SHP77 treated with DMSO at 0.1 percent for 48 hours (cell line): ENCODE data around the gene ZDHHC7.

ENCODE experiments used
- DNase-seq: peaks from one replicate; lab custom pipeline; 2025; lab: John Stamatoyannopoulos, UW

The ZDHHC7 gene

DNA sequence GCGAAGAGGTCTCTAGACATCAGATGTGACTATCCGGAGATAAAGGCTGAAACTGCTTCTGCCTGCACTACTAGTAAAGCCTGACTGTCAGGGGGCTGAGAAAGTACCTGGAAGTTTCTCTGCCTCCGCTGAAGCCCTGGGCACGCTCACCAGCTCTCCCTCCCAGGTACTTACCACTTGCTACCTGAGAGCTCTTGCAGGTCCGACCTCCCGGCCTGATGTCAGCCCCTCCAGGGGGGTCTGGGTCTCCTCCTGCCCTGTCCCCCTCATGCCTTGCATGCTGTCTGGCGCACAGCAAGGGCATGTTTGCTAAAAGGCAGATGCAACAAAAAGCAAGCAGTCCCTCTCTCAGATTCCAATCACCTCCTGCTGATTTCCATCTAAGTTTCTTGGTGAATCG, 17.4 kb downstream of the ZDHHC7 start:
- no peak for DNase-seq

DNA sequence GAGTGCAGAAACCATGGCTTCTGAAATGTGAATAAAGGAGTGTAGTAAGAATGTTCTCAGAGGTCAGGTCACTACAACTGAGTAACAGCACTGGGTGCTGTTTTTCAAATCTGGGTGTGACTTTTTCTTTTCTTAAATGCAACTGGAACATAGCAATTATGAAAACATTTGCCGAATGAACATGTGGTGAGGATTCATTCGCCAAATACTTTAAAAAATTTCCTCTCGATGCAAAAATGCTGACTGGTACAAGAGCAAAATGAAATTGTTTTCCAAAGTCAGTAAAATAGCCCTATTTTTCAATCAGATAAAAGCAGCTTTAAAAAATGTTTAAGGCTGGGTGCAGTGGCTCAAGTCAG, 18.6 kb downstream of the ZDHHC7 start:
- no peak for DNase-seq

DNA sequence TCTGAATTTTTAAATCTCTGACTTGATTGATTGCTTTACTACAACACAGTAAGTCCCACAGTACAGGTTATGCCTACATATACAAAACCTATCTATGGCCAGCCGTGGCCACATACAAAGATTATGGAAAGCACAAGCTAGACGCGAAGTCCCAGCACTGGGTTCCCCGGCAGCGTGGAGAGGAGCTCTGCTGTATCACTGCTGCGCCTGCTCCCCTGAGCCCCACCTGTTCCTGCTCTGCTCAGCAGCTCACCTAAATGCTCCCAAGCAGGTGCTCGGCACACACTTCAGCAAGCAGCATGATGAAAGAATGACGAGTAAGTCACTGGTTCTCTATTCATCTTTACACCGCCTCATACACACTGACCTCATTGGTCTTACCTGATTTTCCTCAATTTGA, 20.6 kb downstream of the ZDHHC7 start:
- DNase-seq = no peak

GRCh38 chr16:84989749-84990620, 21.4 kb downstream of the ZDHHC7 start:
- DNase-seq = no peak

- DNase-seq = no peak
Measured at GRCh38 chr16:84988328-84989080, 22.8 kb downstream of the ZDHHC7 start.

GRCh38 chr16:84986879-84987278, 24.5 kb downstream of the ZDHHC7 start:
- no peak for DNase-seq

- no peak for DNase-seq
Measured at GRCh38 chr16:84986102-84986501, 25.2 kb downstream of the ZDHHC7 start.

DNA sequence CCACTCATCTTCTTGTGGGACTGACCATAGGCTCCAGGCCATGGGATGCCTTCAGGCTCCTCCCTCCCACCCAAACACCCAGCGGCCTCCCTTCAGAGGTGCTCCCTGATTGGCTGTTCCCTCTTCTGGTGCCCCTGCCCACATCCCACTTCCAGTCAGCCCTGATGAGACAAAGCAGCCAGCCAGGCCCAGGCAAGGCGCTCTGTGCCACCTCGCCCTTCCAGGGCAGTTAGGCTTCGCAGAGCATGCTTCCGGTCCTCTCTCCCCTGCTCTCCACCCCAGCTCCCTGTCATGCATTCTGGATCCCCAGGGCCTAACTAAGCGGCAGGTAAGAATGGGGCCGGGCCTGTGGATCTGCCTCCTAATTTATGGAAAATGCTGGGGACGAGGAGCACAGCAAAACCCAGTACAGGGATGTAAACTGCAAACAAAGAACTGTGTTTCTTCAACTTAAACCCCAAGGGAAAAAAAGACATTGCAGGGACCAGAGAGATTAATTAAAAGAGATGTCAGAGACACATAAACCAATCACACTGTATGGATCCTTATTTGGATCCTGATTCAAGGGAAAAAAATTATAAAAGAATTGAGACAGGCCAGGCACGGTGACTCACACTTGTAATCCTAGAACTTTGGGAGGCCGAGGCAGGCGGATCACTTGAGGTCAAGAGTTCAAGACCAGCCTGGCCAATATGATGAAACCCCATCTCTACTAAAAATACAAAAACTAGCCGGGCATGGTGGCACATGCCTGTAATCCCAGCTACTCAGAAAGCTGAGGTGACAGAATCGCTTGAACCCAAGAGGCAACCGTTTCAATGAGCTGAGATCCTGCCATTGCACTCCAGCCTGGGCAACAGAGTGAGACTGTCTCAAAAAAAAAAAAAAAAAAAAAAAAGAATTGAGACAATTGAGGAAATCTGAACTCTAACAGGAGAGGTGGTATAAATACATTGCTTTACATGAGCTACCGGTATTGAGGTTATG, 26.0 kb downstream of the ZDHHC7 start:
- no peak for DNase-seq

DNA sequence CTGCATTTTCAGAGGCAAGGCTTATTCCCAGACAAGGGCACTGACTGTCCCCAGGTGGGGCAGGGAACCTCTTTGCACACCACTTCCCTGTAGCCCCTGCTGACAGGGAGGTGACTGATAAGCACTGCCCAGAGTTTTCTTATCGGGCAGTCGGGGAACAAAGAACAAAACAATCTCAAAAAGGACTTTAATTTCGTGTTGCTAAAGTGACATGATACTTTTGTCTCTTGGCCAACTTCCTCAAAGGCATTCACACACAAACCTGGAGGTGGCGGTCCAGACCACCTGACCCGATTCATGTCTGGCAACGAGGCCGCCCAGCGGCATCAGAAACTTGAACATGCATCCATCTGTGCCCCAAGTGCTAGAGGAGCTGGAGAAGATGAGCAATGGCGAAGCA, 28.9 kb downstream of the ZDHHC7 start:
- no peak for DNase-seq

GRCh38 chr16:84979516-84979915, 31.8 kb downstream of the ZDHHC7 start:
- no peak for DNase-seq

- DNase-seq = no peak
Measured at GRCh38 chr16:84976644-84977400, 34.5 kb downstream of the ZDHHC7 start.

GRCh38 chr16:84975522-84975921, 35.8 kb downstream of the ZDHHC7 start:
- no peak for DNase-seq

DNA sequence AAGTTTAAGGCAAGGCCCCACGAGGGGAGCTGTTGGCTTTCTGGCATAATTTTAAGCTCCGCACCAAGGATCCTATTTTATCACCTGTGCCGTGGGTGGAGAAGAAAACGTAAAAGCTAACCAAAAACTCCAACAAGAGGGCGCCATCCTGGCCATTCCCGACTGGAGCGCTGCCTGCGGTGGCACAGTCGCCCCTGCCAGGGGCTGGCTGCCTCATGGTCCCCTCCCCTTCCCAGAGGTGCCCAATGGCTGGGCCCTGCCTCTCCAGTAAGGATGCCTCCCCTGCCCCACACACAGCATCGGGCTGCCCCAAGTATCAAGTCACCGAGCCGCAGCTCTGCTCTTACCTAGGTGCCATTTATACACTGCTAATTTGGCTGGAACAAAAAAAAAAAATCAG, 36.3 kb downstream of the ZDHHC7 start:
- no peak for DNase-seq

DNA sequence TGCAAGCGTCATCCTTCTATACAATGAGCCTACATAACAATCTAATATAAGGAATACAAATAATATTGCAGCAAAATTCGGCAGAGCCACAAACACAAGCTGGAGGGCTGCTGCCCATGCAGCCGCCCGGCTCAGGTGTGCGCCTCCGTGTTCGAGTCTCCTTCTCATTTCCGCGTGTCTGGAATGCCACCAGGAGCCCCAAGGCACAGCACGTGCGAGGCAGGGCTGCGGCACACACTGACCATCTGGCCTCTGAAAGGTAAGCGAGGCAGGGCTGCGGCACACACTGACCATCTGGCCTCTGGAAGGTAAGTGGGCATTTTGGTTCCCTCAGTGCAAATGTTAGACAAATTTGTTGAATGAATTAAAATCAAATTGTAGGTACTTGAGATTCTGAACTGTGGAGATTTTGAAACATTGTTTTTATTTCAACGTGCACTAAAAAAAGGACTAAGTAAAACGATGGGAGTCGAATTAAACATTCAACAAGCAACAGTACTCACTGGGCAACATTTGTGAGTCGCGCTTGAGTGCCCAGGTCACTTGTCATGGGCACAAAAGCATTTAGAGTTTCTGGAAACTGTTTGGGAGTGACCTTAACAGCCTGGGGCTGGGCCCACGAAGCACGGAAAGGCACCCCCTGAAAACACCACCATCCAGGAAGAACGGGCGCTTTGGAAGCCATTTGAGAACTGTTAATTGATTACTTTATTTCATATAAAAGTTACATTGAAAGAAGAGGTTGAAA, 37.4 kb downstream of the ZDHHC7 start:
- no peak for DNase-seq

GRCh38 chr16:84973236-84973635, 38.1 kb downstream of the ZDHHC7 start:
- no peak for DNase-seq

- peak; percentile 53 for DNase-seq
Measured at GRCh38 chr16:84970447-84971127, 40.7 kb downstream of the ZDHHC7 start.

- DNase-seq = no peak
Measured at GRCh38 chr16:84967828-84968227, 43.5 kb downstream of the ZDHHC7 start.

GRCh38 chr16:84965428-84966415, 45.6 kb downstream of the ZDHHC7 start:
- DNase-seq = no peak
